ENCODE data around the gene VEGFD.

The VEGFD gene

GRCh38 chrX:15416133-15416993 lies 32.1 kb upstream of the VEGFD start:
- no peak for TF ChIP-seq CTCF (IDR thresholded peaks at IDR 0.05; ENCODE audit: extremely low read depth, insufficient read depth, missing control alignments)
- in situ Hi-C loops (cut with MboI; ENCODE audit: low pct_unique_long_range_greater_than_20kb, low sequenced_read_pairs, unreplicated experiment) = no loop called here
- no peak for DNase-seq (ENCODE audit: low spot score)

GRCh38 chrX:15413101-15413500 lies 28.9 kb upstream of the VEGFD start:
- in situ Hi-C loops (cut with MboI; ENCODE audit: low pct_unique_long_range_greater_than_20kb, low sequenced_read_pairs, unreplicated experiment) = no loop called here

GRCh38 chrX:15410947-15411346 lies 26.7 kb upstream of the VEGFD start:
- no peak for DNase-seq (ENCODE audit: low spot score)
- no peak for TF ChIP-seq CTCF (IDR thresholded peaks at IDR 0.05; ENCODE audit: extremely low read depth, insufficient read depth, missing control alignments)
- in situ Hi-C loops (cut with MboI; ENCODE audit: low pct_unique_long_range_greater_than_20kb, low sequenced_read_pairs, unreplicated experiment) = no loop called here

More at GRCh38 chrX:15413101-15413500, 28.9 kb upstream of the VEGFD start:
- TF ChIP-seq CTCF (IDR thresholded peaks at IDR 0.05; ENCODE audit: extremely low read depth, insufficient read depth, missing control alignments) = no peak
- no peak for DNase-seq (ENCODE audit: low spot score)

DNA sequence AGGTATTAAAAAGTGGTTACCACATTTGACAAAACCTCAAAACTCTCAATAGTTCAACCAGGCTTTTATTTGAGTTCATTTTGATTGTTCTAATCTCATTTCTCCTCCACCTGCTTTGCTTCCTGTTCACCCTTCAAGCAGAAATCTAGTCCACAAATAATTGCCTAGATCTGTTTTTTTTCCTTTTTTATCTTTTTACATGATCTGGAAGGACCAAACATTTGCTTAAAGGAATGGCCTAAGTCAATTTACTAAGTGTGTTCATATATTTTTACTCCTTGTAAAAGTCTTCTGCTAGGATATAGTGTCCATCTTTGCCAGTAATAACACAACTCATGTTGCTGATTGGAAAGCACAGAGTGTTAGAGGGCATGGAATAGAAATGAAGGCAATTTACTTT lies 26.2 kb upstream of the VEGFD start:
- TF ChIP-seq CTCF (IDR thresholded peaks at IDR 0.05; ENCODE audit: extremely low read depth, insufficient read depth, missing control alignments) = no peak
- in situ Hi-C loops (cut with MboI; ENCODE audit: low pct_unique_long_range_greater_than_20kb, low sequenced_read_pairs, unreplicated experiment) = no loop called here
- DNase-seq (ENCODE audit: low spot score) = no peak

GRCh38 chrX:15405846-15406245 lies 21.6 kb upstream of the VEGFD start:
- in situ Hi-C loops (cut with MboI; ENCODE audit: low pct_unique_long_range_greater_than_20kb, low sequenced_read_pairs, unreplicated experiment) = no loop called here
- no peak for TF ChIP-seq CTCF (IDR thresholded peaks at IDR 0.05; ENCODE audit: extremely low read depth, insufficient read depth, missing control alignments)
- DNase-seq (ENCODE audit: low spot score) = no peak

DNA sequence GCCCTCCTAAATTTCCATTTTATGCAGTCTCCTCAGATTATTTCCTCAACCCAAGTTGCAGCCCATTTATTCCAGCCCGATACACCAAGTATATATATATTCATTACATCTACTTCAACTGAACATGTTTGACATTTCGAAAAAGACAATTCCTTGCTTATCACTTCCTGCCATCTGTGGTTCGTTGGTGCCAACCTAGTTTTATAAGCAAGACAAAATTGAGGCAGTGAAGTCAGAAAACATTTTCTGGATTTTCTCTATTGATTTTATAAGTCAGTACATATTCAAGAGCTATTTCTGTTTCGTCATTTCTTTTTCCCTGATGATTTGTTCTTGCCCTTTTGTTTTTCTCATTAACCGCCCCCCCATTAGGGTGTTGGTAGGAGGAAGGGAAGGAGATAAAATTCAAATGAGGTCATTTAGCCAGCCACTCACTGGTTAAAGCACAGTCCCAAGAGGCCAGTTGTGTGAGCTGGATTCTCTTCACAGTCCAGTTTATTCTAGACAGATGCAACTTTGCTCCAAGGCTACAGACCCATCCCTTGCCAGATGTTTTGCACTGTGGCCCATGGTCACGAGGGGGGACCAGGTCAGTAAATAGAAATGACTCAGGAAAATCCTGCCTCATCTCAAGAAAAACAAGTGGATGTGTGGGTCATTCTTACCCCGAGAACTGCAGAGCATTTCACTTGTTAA lies 20.3 kb upstream of the VEGFD start:
- in situ Hi-C loops (cut with MboI; ENCODE audit: low pct_unique_long_range_greater_than_20kb, low sequenced_read_pairs, unreplicated experiment) = no loop called here
- no peak for TF ChIP-seq CTCF (IDR thresholded peaks at IDR 0.05; ENCODE audit: extremely low read depth, insufficient read depth, missing control alignments)
- no peak for DNase-seq (ENCODE audit: low spot score)
